A673 (cell line): ENCODE measurements around the gene TIMM13. TPM values are rescaled to one million over a fixed set of nuclear protein-coding genes. Genes with fewer than 3 reads are reported as not detected.

Experiments
- BruUV-seq: library from RNA; stranded (reverse); fragments of 400-500 nt; replicated peaks from 2 replicates; lab custom pipeline; 2021; lab: Mats Ljungman, UMichigan
- CTCF ChIA-PET: fragments of 300-600 bp; sonication (Branson Sonifier 250); formaldehyde crosslinking; loops from one replicate; lab custom pipeline; 2022; ENCODE audit warnings: antibody characterized with exemption; lab: Charles Lee
- POLR2A ChIA-PET: fragments of 300-600 bp; sonication (Branson Sonifier 250); formaldehyde crosslinking; loops from one replicate; lab custom pipeline; 2022; ENCODE audit warnings: antibody characterized with exemption; ENCODE audit not compliant: low non-redundant PET; lab: Charles Lee
- DNase-seq: peaks from one replicate; pipeline ENCODE4 v3.0.0-alpha.2; 2015; ENCODE audit warnings: low spot score
- H3K27ac ChIP-seq: fragments of 200-600 bp; sonication (generic); 2 replicates; pipeline ENCODE4 v1.5.1; 2016; ENCODE audit warnings: mixed run types, low read depth, mild to moderate bottlenecking, mixed read lengths, antibody characterized with exemption, low read length; ENCODE audit not compliant: poor library complexity, severe bottlenecking
- H3K27me3 ChIP-seq: fragments of 200-600 bp; sonication (generic); replicated peaks from 2 replicates; pipeline ENCODE4 v1.6.1; 2017; ENCODE audit warnings: mixed run types, low read depth, mild to moderate bottlenecking, mixed read lengths, antibody characterized with exemption, low read length; ENCODE audit not compliant: insufficient read depth, poor library complexity
- H3K36me3 ChIP-seq: fragments of 200-600 bp; sonication (generic); 2 replicates; pipeline ENCODE4 v1.6.1; 2016; ENCODE audit warnings: mixed run types, mild to moderate bottlenecking, mixed read lengths, antibody characterized with exemption, low read length; ENCODE audit not compliant: insufficient read depth, poor library complexity, severe bottlenecking
- H3K4me1 ChIP-seq: fragments of 200-600 bp; sonication (generic); 2 replicates; pipeline ENCODE4 v1.6.1; 2017; ENCODE audit warnings: mixed run types, mild to moderate bottlenecking, mixed read lengths, antibody characterized with exemption, low read length; ENCODE audit not compliant: insufficient read depth, poor library complexity, severe bottlenecking
- H3K4me3 ChIP-seq: fragments of 200-600 bp; sonication (generic); 2 replicates; pipeline ENCODE4 v1.5.1; 2016; ENCODE audit warnings: low read depth, mixed run types, mild to moderate bottlenecking, mixed read lengths, low read length; ENCODE audit not compliant: poor library complexity, severe bottlenecking
- H3K9me3 ChIP-seq: fragments of 200-600 bp; sonication (generic); 2 replicates; pipeline ENCODE4 v1.6.1; 2016; ENCODE audit warnings: mixed run types, low read depth, mild to moderate bottlenecking, mixed read lengths, antibody characterized with exemption, low read length; ENCODE audit not compliant: poor library complexity, severe bottlenecking
- CTCF ChIP-seq: fragments of 300-800, 200-600 bp; sonication (generic); conservative IDR thresholded peaks from 2 replicates; pipeline ENCODE4 v1.5.1; 2017; ENCODE audit warnings: low read depth, mild to moderate bottlenecking, antibody characterized with exemption, low read length, moderate library complexity, mixed read lengths
- EZH2 ChIP-seq: fragments of 200-600 bp; sonication (generic); IDR thresholded peaks from 2 replicates; pipeline ENCODE4 v1.6.1; 2017; ENCODE audit warnings: borderline replicate concordance, low read depth, mild to moderate bottlenecking, mixed read lengths, antibody characterized with exemption, low read length; ENCODE audit not compliant: poor library complexity, severe bottlenecking
- intact Hi-C: fragments of 100-400 bp; cut with micrococcal nuclease; formaldehyde crosslinking; loops from one replicate; pipeline ENCODE4 v1.10.0; 2022; ENCODE audit not compliant: unreplicated experiment
- total RNA-seq: library from RNA; stranded (reverse); gene quantifications from 2 replicates; pipeline ENCODE4 v1.2.3, GENCODE V29; 2021

Gene TIMM13
- total RNA-seq, 1 experiment from 2014 or later = 213 TPM

GRCh38 chr19:2454962-2455850 is 27.8 kb upstream of the TIMM13 start:
- no TSS peak for BruUV-seq
- TF ChIP-seq EZH2 (no peak), CTCF (no peak)
- CTCF ChIA-PET = no interaction called here
- H3K9me3 ChIP-seq = no peaks in the 10 kb centered on the region
- H3K27me3 ChIP-seq = no peaks in the 10 kb centered on the region
- POLR2A ChIA-PET = no interaction called here
- H3K27ac ChIP-seq = peak overlapping the region; percentile 98
- peaks cover 20% of the 10 kb centered on the region for H3K4me1 ChIP-seq
- peak overlapping the region; percentile 100 for H3K4me3 ChIP-seq
- intact Hi-C loops = no loop called here
- no peak for DNase-seq
- peaks cover 9% of the 10 kb centered on the region for H3K36me3 ChIP-seq

GRCh38 chr19:2454199-2454961 is 27.0 kb upstream of the TIMM13 start:
- Histone ChIP-seq H3K36me3 (peaks cover 11% of the 10 kb centered on the region), H3K4me1 (peaks cover 20% of the 10 kb centered on the region), H3K9me3 (no peaks in the 10 kb centered on the region), H3K27me3 (no peaks in the 10 kb centered on the region), H3K4me3 (peak overlapping the region; percentile 100), H3K27ac (peak overlapping the region; percentile 98)
- intact Hi-C loops = no loop called here
- ChIA-PET CTCF (interaction anchor here (0.6 kb wide), 1 partner anchor 147 kb away, joined by 8 read pairs; no protein-coding TSS in a partner anchor), POLR2A (interaction anchor here (0.6 kb wide), 1 partner anchor 15 kb away, joined by 6 read pairs; no protein-coding TSS in a partner anchor)
- no peak for DNase-seq
- TF ChIP-seq EZH2 (no peak), CTCF (no peak)
- TSS peak; percentile 7 for BruUV-seq

GRCh38 chr19:2453431-2454025 is 26.1 kb upstream of the TIMM13 start:
- H3K27me3 ChIP-seq = no peaks in the 10 kb centered on the region
- intact Hi-C loops = no loop called here
- TF ChIP-seq EZH2 (no peak), CTCF (no peak)
- peaks cover 11% of the 10 kb centered on the region for H3K36me3 ChIP-seq
- H3K4me1 ChIP-seq = peaks cover 20% of the 10 kb centered on the region
- CTCF ChIA-PET = no interaction called here
- H3K9me3 ChIP-seq = no peaks in the 10 kb centered on the region
- DNase-seq = no peak
- POLR2A ChIA-PET = interaction anchor here (0.6 kb wide), 1 partner anchor 16 kb away, joined by 6 read pairs; no protein-coding TSS in a partner anchor
- H3K27ac ChIP-seq = no peak overlapping the region
- BruUV-seq = no TSS peak
- no peak overlapping the region for H3K4me3 ChIP-seq
